Cerebellar cortex (tissue), 1 donor: ENCODE data around the gene AZIN2.
"Not testable (repeated sequence)": the region's sequence is repeated elsewhere in the genome, so short reads cannot be mapped to it uniquely, and the experiment has no call there.

Source experiments
- DNase-seq: peaks from one replicate; pipeline ENCODE4 v3.0.0-alpha.2; 2015; ENCODE audit warnings: low spot score

AZIN2 gene

DNA sequence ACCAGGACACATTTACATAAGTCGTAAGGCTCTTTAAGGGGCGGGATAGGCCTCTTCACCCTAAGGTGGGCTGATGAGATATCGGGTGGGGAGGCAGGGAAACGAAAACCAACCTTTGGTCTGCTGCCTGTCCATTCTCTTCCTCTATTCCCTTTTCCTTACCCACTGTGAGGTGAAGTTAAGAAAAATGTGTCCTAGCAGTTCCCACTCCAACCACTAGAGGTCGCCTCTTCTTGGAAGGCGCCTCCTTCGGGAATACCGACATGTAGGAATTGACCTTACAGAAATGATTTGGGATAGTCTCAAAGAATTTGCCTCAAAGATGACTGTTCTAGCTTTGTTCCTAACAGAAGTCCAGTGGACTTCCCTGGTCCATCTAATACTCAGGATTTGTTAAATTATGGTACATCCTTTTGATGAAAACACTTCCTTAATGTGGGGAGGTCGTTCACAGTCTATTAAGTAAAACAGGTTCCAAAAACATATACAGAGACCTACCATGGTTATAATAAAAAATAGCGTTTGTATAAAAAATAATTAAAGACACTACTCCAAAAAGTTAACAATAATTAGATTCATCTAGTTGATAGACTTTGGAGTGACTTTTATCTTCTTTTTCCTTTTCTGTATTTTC lies 14.1 kb downstream of the AZIN2 start:
- peak; percentile 77 for DNase-seq

DNA sequence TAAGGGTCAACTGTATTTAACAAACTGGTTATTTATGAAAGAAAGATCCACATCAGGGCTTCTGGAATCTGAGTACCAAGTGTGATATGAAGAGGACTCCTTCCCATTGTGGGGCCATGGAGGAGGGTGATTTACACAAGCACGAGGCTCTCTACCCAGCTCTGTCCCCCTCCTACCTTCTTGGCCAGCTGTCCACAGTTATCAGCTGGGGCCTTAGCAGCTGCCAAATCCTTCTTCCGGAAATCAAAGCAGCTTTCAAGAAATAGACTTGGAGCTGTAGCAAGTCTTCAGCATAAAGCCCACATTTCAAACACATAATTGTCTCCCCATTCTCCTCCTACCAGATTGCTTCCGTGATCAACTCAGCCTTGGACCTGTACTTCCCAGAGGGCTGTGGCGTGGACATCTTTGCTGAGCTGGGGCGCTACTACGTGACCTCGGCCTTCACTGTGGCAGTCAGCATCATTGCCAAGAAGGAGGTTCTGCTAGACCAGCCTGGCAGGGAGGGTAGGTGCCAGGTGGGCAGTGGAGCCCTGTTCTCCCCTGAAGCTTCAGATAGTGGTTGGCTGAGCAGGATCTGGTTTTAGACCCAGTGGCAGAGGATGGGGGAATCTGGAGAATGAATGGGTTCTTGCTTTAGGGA lies 15.5 kb downstream of the AZIN2 start:
- DNase-seq: no peak

DNA sequence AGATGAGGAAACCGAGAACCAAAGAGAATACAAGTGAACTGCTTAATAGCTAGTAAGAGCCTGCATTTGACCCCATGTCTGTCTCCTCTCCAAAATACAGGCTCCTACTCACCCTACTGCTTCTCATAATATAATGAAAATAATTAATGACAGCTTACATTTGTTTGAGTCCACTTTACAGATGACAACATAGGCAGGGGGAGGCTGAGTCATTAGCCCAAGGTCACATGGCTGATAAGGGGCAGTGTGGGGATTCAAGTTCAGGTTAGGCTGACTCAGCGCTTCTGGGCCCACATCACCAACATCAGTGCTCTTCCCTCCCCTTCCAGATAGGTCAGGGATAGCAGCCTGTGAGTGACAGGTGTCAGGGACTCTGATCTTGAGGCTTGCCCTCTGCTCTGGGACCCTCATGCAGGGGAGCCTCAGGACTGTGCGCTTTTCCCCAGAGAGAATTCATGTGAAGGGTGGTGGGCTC lies 16.2 kb downstream of the AZIN2 start:
- DNase-seq: no peak

DNA sequence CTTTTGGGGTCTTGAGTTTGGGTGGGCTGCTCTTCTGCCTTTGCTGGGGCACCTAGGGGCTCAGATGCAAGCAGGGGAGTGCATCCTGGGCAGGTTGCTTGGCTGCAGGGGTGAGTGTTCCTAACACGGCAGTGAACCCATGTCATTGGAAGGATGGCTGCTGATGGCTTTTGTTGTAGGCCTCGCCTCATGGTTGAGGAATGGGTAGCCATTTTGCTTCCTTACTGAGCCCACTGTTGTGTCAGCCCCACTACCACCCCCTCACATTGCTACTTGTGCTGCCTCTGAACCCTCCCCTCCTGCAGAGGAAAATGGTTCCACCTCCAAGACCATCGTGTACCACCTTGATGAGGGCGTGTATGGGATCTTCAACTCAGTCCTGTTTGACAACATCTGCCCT lies 16.8 kb downstream of the AZIN2 start:
- DNase-seq: no peak

DNA sequence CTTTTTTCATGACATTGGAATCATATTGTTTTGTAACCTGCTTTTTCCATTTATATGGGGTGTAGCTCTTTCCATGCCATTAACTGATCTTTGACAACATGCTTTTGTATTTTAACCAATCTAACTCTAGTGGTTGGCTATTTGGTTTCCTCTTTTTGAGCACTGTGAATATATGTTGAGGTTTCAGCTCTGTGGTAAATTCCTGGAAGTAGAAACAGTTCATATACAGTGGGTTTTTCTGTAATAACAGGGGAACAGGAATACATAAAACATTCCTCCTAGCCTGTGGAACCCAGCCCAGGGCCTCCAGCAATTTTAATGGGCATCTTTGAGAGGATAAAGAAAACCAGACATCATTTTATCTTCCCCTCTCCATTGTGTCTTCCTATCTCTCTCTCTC lies 17.4 kb downstream of the AZIN2 start:
- no peak for DNase-seq

DNA sequence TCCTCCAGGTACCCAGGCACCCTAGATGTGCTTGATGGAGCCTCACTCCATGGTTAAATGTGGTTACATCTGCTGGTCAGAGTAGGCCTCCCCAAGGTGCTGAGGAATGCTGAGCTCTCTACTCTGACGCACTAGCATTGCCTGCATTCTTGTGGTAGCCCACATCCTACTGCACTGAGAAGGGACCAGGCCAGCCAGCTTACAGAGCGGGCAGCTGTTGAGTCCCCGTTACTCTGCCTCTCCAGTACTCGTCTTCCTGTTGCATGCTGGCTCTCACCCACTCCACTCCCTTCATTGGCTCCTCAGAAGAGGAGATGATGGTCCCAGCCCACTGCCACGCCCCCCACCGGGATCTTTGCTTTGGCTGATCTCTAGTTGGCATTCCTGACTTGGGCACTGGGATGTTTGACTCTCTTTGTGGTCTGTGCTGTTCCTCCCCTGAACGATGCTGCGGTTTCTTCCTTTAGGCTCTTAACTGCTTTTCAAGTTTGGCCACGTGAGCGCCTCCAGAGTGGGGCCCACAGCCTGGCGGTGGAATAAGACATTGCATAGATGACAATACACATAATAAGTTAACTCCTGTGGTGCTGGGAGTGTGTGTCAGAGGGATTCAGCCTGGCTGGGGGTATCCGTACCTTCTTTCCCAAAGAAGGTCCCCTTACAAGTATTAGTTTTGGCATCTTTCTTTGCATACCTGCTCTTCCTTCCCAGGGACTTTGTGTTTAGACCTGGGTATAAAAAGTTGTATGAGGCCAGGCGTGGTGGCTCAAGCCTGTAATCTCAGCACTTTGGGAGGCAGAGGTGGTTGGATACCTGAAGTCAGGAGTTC lies 18.6 kb downstream of the AZIN2 start:
- DNase-seq: no peak

DNA sequence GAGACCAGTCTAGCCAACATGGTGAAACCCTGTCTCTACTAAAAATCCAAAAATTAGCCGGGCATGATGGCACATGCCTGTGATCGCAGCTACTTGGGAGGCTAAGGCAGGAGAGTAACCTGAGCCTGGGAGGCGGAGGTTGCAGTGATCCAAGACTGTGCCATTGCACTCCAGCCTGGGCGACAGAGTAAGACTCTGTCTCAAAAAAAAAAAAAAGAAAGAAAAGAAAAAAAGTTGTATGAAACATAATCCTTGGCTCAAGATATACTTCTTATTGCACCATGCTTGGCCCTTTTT lies 19.1 kb downstream of the AZIN2 start:
- DNase-seq: not testable (repeated sequence)

DNA sequence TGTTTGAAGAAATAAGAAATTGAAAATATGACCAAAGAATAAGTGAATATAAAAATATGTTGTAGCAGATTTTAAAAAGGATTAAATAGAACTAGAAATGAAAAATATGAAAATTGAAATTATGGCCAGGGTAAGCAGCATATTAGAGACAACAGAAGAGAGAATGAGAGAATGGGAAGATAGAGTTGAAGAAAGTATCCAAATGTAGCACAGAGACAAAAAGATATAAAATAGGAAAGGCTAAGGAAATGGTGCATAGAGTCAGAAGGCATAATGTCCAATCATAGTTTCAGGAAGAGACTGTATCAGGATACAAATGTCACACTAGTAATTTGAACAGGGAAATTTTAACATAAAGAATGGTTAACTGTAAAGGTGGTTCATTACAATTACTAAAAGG lies 29.5 kb downstream of the AZIN2 start:
- DNase-seq: no peak

DNA sequence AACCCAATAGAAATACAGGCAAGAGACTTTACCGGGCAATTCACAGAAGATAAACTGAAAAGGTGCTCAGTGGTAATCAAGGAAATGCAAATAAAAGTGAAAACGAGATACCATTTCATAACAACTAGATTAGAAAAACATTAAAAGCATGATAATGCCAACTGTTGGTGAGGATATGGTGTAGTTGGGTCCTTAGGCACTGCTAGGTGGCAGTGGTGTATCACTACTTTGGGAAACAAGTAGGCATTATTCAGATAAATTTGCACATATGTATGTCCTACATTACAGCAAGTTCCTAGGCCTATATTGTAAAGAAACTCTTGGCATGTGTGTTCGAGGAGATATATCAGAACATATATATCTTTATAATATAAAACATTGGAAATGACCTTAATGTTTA lies 31.0 kb downstream of the AZIN2 start:
- DNase-seq: peak; percentile 32

DNA sequence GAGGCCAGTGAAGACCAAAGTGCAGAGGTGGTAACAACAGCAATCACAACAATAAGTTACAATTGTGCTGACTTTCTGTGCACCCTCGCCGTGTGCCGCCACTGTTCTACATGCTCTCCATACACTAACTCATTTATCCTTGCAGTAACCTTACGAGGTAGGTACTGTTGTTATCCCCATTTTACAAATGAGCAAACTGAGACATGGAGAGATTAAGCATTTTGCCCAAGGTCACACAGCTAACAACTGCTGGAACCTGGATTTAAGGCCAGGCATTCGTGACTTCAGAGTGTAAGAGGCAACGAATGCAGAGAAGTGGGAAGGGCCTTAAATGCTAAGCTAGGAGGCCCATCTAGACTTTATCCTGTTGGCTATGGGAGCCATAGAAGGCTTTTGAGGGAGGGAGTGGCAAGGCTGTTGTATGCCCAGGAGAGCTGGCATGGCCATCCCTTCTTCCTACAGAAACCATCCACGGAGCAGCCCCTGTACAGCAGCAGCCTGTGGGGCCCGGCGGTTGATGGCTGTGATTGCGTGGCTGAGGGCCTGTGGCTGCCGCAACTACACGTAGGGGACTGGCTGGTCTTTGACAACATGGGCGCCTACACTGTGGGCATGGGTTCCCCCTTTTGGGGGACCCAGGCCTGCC lies 36.6 kb downstream of the AZIN2 start:
- DNase-seq: no peak

DNA sequence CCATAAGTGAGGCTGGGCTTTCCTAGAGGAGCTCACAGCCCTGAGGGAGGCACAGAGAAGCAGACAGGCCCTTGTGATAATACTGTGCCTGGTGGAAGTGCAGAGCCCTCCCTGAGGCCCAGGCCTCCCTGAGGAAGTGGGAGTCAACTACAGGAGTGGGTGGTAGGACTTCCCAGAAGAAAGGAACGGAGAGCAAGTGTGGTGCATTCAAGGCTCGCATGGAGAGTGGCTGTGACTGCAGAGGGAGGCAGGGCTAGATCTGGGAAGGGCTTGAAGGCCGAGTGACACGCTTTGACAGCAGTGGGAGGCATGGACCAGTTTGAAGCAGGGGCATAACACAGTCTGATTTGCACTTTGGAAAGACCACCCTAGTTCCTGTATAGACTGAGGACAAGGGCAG lies 37.3 kb downstream of the AZIN2 start:
- no peak for DNase-seq

DNA sequence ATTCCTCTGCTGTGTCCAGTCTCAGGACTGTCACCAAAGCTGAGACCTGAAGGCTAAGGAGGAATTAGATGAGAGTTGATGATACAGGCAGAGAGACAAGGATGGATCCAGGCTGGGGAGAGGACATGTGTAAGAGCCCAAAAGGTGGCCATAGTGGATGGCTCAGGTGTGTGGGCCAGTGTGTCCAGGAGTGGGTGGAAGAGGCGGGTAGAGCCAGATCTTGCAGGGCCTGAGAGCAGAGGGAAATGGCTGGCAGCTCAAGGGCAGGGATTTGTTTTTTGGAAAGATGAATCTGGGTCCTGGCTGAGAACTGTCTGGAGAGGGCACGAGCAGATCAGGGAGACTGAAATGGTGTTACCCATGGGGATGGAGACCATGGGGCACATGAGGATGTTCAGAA lies 38.1 kb downstream of the AZIN2 start:
- no peak for DNase-seq

DNA sequence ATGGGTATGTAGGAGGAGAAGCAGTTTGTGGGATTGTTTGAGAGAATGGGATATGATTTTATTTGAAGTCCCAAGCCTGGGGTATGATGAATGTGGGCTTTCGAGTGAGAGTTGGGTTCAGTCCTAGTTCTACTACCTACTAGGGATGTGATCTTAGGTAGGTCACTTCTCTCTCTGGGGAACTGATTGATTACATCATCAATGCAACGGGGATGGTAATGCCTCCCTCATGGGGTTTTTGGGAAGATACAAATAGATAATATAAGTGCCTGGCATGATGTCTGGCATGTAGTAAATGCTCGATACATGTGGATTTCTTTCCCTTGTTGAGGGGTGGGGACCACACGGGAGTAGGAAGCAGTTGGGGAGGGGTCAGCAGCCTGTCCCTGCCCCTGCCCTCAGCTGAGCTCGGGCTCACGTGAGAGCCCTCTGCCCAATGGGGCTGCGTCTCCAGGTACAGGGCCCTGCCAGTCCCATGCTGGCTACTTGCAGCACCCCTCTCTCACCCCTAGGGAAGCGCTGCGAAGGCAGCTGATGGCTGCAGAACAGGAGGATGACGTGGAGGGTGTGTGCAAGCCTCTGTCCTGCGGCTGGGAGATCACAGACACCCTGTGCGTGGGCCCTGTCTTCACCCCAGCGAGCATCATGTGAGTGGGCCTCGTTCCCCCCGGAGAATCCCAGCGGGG lies 38.7 kb downstream of the AZIN2 start:
- DNase-seq: no peak

DNA sequence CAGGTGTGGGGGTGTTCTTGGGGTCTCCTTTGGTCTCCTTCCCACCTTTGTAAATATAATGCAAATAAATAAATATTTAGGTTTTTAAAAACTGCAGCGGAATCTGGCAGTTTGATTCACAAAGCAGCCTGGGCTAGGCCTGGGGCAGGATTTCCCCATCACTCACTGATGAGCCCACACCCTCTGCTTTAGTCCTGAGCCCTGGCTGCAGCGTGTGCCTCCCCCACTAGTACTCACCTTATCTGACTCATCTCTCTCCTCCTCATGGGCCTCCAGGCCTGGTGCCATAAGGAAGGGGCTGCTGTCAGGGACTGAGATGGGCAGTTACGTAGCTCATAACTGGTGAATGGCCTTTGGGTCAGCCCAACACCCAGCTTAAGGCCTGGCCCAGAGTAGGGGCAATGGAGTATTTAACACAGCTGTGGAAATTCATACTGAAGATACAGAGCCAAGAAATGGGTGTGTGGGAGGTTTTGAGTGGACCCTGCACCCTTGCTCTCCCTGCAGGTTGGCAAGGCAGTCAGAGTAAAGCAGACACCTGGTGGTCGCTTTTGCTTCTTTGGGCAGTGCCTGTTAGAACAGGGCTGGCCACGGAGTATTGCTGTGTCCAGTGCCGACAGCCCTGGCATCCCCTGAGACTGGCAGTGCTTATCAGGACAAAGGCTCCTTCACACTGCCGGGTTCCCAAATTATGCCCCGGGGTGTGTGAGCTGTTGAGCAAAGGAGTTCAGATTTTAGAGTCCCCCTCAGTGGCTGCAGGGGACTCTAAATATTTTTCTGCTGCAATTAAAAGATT lies 39.7 kb downstream of the AZIN2 start:
- DNase-seq: no peak

DNA sequence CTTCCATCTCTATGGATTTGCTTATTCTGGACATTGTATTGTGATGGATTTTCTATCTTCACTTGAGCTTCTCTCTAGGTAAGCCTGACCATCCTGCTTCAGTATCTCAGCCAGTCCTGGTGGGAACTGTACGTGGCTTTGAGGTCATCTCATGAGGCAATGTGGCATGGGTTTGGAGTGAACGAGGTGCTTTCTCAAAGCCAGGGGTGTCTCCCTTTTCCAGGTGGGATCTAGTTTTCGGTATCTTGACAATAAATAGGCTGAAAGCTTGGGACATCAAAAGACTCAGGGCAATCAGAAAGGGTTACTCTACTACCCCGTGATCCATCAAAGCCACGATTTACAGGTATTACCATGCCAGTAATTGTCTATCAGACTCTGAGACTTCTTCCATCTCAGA lies 40.8 kb downstream of the AZIN2 start:
- DNase-seq: no peak

DNA sequence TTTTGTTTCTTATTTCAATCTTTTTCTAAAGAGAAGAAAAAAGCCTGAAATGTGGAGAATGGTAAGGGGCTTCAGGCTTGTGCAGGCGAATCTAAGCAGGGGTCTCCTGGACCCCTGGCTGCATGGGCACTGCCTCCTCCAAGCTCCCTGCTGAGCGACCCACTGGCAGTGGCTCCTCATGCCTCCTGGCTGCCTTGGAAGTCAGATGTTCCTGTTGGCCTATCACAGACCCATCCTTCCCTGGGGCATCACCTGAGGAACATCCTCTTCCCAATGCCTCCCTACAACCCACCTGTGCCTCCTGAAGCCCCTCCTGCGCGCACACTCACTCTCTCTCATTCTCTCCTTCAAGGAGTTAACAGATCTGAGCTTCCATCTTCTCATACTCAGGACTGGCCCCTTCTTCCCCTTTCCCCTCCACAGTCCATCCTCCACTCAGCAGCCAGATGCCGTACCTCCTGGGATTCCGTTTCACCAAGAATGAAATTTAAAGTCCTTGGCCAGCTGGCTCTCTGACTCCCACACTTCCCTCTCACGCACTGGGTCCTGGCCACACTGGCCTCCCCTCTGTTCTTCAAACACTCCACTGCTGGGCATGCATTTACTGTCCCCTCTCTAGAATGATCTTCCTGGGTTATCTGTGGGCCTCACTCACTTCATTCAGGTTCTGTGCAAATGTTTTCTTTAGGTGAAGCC lies 41.7 kb downstream of the AZIN2 start:
- DNase-seq: no peak

DNA sequence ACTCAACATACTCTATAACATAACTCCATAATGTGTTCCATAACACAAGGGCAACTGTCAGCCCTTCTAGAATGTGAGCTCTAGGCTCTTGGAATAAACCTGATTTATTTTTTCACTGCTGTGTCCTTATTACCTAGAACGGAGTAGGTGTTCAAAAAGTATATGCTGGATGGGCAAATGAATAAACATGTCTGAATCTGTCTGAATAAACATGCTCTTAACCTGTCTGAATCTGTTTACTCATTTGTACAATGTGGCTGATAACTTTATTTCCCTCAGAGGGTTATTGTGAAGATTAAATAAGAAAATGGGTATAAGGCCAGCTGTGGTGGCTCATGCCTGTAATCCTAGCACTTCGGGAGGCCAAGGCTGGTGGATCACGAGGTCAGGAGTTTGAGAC lies 42.3 kb downstream of the AZIN2 start:
- DNase-seq: no peak

DNA sequence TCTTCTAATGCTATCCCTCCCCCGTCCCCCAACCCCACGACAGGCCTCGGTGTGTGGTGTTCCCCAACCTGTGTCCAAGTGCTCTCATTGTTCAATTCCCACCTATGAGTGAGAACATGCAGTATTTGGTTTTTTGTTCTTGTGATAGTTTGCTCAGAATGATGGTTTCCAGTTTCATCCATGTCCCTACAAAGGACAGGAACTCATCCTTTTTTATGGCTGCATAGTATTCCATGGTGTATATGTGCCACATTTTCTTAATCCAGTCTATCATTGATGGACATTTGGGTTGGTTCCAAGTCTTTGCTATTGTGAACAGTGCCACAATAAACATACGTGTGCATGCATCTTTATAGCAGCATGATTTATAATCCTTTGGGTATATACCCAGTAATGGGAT lies 43.7 kb downstream of the AZIN2 start:
- DNase-seq: not testable (repeated sequence)

DNA sequence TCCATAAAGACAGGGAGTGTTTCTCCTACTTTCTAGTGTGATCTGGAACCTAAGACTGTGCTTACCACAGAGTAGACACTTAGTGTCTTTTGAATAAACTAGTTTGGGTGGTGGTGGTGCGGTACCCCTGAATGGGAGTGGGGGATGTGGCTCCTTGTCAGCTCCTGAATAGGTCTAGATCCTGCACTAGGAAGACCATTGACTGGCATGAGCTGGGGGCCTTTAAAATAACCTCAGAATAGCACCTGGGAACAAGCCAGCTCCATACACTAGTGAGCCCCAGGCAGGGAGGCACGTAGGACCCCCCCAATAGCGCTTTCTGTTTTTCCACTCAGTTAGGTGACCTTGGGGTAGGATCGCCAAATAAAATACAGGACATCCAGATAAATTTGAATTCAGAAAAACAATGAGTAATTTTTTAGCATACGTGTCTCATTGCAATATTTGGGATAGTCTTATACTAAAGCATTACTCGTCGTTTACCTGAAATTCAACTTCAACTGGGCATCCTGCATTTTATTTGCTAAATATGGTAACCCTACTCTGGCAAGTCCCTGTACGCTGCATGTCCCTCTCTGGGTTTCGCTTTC lies 45.6 kb downstream of the AZIN2 start:
- no peak for DNase-seq
